HepG2 (cell line): Measurements from ENCODE around the gene SCRT2. TPM values are rescaled to one million over a fixed set of nuclear protein-coding genes. Genes with fewer than 3 reads are reported as not detected.
A peak's percentile ranks its signal among the peaks of the same experiment; 100 is the strongest.

Source experiments
- CBFB ChIP-seq: sonication (generic); formaldehyde crosslinking; IDR thresholded peaks from 2 replicates; pipeline ENCODE4 v1.4.0; 2020; ENCODE audit warnings: missing genetic modification reagents
- CTCF ChIP-seq: sonication (generic); formaldehyde crosslinking; IDR thresholded peaks from 2 replicates; pipeline ENCODE4 v1.5.0; 2020; ENCODE audit warnings: mild to moderate bottlenecking, missing genetic modification reagents, moderate library complexity
- E2F5 ChIP-seq: sonication (generic); formaldehyde crosslinking; conservative IDR thresholded peaks from 2 replicates; pipeline ENCODE4 v1.4.0; 2020; ENCODE audit warnings: missing genetic modification reagents
- HNF4G ChIP-seq, 2 experiments: sonication (generic) in 1 of 2; formaldehyde crosslinking in 1 of 2; IDR thresholded peaks; 2 replicates each; pipeline versions ENCODE4 v1.4.0 to v1.6.1; 2011 to 2020; ENCODE audit warnings: borderline replicate concordance in 2 of 2, low read depth in 2 of 2, mild to moderate bottlenecking in 2 of 2, low read length in 1 of 2, missing genetic modification reagents in 1 of 2, moderate library complexity in 1 of 2
- HNRNPH1 ChIP-seq: fragments of 200-400 bp; formaldehyde crosslinking; optimal IDR thresholded peaks from 2 replicates; pipeline ENCODE3; 2017; ENCODE audit warnings: mild to moderate bottlenecking, low read depth, low read length
- IRF2 ChIP-seq: IDR thresholded peaks from 2 replicates; pipeline ENCODE4 v1.6.1; 2018; ENCODE audit warnings: missing genetic modification reagents, missing compliant biosample characterization
- JARID2 ChIP-seq: sonication (generic); formaldehyde crosslinking; IDR thresholded peaks from 2 replicates; pipeline ENCODE4 v1.8.1; 2023; ENCODE audit warnings: missing genetic modification reagents, inconsistent platforms; ENCODE audit not compliant: insufficient replicate concordance
- KLF13 ChIP-seq: sonication (generic); formaldehyde crosslinking; IDR thresholded peaks from 2 replicates; pipeline ENCODE4 v1.4.0; 2020; ENCODE audit warnings: mild to moderate bottlenecking, missing genetic modification reagents
- MIXL1 ChIP-seq: IDR thresholded peaks from 2 replicates; pipeline ENCODE4 v1.6.1; 2016
- NR2F2 ChIP-seq: IDR thresholded peaks from 2 replicates; pipeline ENCODE4 v1.6.1; 2012; ENCODE audit warnings: low read depth, inconsistent platforms, borderline replicate concordance
- POLR2AphosphoS2 ChIP-seq: IDR thresholded peaks from 2 replicates; pipeline ENCODE4 v1.6.1; 2011; ENCODE audit warnings: low read depth, low read length, improper control_type of control experiment
- SNAI1 ChIP-seq: sonication (generic); formaldehyde crosslinking; IDR thresholded peaks from 2 replicates; pipeline ENCODE4 v1.5.0; 2020; ENCODE audit warnings: mild to moderate bottlenecking, missing genetic modification reagents, borderline replicate concordance
- ZBTB4 ChIP-seq: sonication (generic); formaldehyde crosslinking; IDR thresholded peaks from 2 replicates; pipeline ENCODE4 v1.4.0; 2020; ENCODE audit warnings: missing genetic modification reagents, mild to moderate bottlenecking, borderline replicate concordance
- ZFP36L2 ChIP-seq: sonication (generic); formaldehyde crosslinking; IDR thresholded peaks from 2 replicates; pipeline ENCODE4 v1.4.0; 2020; ENCODE audit warnings: missing genetic modification reagents
- ZNF136 ChIP-seq: sonication (generic); formaldehyde crosslinking; IDR thresholded peaks from 2 replicates; pipeline ENCODE4 v1.8.1; 2022; ENCODE audit warnings: low read depth, mild to moderate bottlenecking, moderate library complexity, missing genetic modification reagents
- ZNF230 ChIP-seq: sonication (generic); formaldehyde crosslinking; IDR thresholded peaks from 2 replicates; pipeline ENCODE4 v1.4.0; 2020; ENCODE audit warnings: mild to moderate bottlenecking, missing genetic modification reagents
- ZNF317 ChIP-seq: sonication (generic); formaldehyde crosslinking; IDR thresholded peaks from 2 replicates; pipeline ENCODE4 v1.5.0; 2020; ENCODE audit warnings: mild to moderate bottlenecking, missing genetic modification reagents
- ZNF431 ChIP-seq: sonication (generic); formaldehyde crosslinking; IDR thresholded peaks from 2 replicates; pipeline ENCODE4 v1.9.0; 2022; ENCODE audit warnings: missing genetic modification reagents, low read depth, mild to moderate bottlenecking, borderline replicate concordance
- ZNF432 ChIP-seq: sonication (generic); formaldehyde crosslinking; IDR thresholded peaks from 2 replicates; pipeline ENCODE4 v1.5.0; 2020; ENCODE audit warnings: missing genetic modification reagents, mild to moderate bottlenecking, borderline replicate concordance
- ZNF564 ChIP-seq: sonication (generic); formaldehyde crosslinking; IDR thresholded peaks from 2 replicates; pipeline ENCODE4 v1.8.1; 2023; ENCODE audit warnings: mild to moderate bottlenecking, missing genetic modification reagents
- ZNF576 ChIP-seq: sonication (generic); formaldehyde crosslinking; IDR thresholded peaks from 2 replicates; pipeline ENCODE4 v1.4.0; 2020; ENCODE audit warnings: mild to moderate bottlenecking, missing genetic modification reagents
- ZNF850 ChIP-seq: sonication (generic); formaldehyde crosslinking; conservative IDR thresholded peaks from 2 replicates; pipeline ENCODE4 v1.9.0; 2021; ENCODE audit warnings: mild to moderate bottlenecking, missing genetic modification reagents
- polyA plus RNA-seq, 8 experiments: library from polyadenylated mRNA; depleted of rRNA in 3 of 8; stranded (reverse) in 7 of 8; unstranded in 1 of 8; fragments of >200 nt; fragmentation: Illumina TruSeq in 4 of 8; extraction: Trizol in 4 of 8; gene quantifications; 2 replicates each; pipeline versions ENCODE4 v1.2.1 to v1.2.3, GENCODE V29; 2011 to 2016; ENCODE audit warnings: low read depth in 4 of 8, missing spikeins in 1 of 8, mixed read lengths in 1 of 8; ENCODE audit not compliant: insufficient read depth in 1 of 8
- total RNA-seq, 5 experiments: library from RNA; depleted of rRNA; stranded (reverse); fragments of >200 nt; fragmentation: Illumina TruSeq; extraction: Trizol; gene quantifications; 2 replicates each; pipeline ENCODE4 v1.2.3, GENCODE V29; 2016; ENCODE audit warnings: low read depth in 1 of 5

The SCRT2 gene
- total and polyA plus RNA-seq, 2 of the 13 experiments (the other 11 are each of a cell fraction or from before 2014, with no cell fraction given) = not detected

- TF ChIP-seq ZNF432 = no peak
- TF ChIP-seq ZNF317 (CRISPR knock-in tag) = no peak
- no peak for TF ChIP-seq NR2F2
- no peak for TF ChIP-seq ZBTB4 (CRISPR knock-in tag)
- TF ChIP-seq HNF4G (IDR thresholded peaks at IDR 0.05; ENCODE audit: borderline replicate concordance, low read depth, low read length) = no peak
- no peak for TF ChIP-seq HNF4G (CRISPR knock-in tag; IDR thresholded peaks at IDR 0.05; ENCODE audit: borderline replicate concordance, low read depth)
- 0 out of 2 replicates have a peak, but pooled peaks have one; percentile 25 for TF ChIP-seq IRF2 (CRISPR knock-in tag)
- no peak for TF ChIP-seq HNRNPH1
- TF ChIP-seq ZNF431 (CRISPR knock-in tag) = 0 out of 2 replicates have a peak, but pooled peaks have one; percentile 25
- TF ChIP-seq MIXL1 (CRISPR knock-in tag) = no peak
- TF ChIP-seq E2F5 (CRISPR knock-in tag) = no peak
- TF ChIP-seq ZNF576 = no peak
- TF ChIP-seq JARID2 (CRISPR knock-in tag) = no peak
- TF ChIP-seq ZNF136 (CRISPR knock-in tag) = no peak
- no peak for TF ChIP-seq KLF13 (CRISPR knock-in tag)
- no peak for TF ChIP-seq ZFP36L2 (CRISPR knock-in tag)
- TF ChIP-seq CBFB (CRISPR knock-in tag) = no peak
- TF ChIP-seq CTCF (CRISPR knock-in tag) = peak; percentile 89
- no peak for TF ChIP-seq ZNF850 (CRISPR knock-in tag)
- TF ChIP-seq SNAI1 (CRISPR knock-in tag) = no peak
- TF ChIP-seq ZNF564 (CRISPR knock-in tag) = no peak
- TF ChIP-seq ZNF230 (CRISPR knock-in tag) = no peak
- TF ChIP-seq POLR2AphosphoS2 = no peak
Observed at GRCh38 chr20:667351-668034, 8.1 kb downstream of the SCRT2 start (continued).
